HL-60 (cell line): ENCODE data around the gene SNRPA1.

Experiments
- DNase-seq, 2 experiments: peaks; one replicate each; pipeline ENCODE4 v3.0.0-alpha.2; 2010 to 2020; ENCODE audit warnings: low read depth in 1 of 2, low spot score in 1 of 2
- H3K27ac ChIP-seq: fragments of 250-450 bp; sonication (Bioruptor Pico); replicated peaks from 2 replicates; pipeline ENCODE4 v1.5.1; 2020; ENCODE audit warnings: mild to moderate bottlenecking, moderate library complexity
- H3K27me3 ChIP-seq: fragments of 250-450 bp; sonication (Bioruptor Pico); 2 replicates; pipeline ENCODE4 v1.5.1; 2021; ENCODE audit warnings: mild to moderate bottlenecking, moderate library complexity; ENCODE audit not compliant: insufficient read depth, poor library complexity, severe bottlenecking
- H3K4me3 ChIP-seq: replicated peaks from 2 replicates; pipeline ENCODE4 v1.5.1; 2011; ENCODE audit warnings: mild to moderate bottlenecking, control low read depth, low read length; ENCODE audit not compliant: insufficient read depth
- CTCF ChIP-seq: IDR thresholded peaks from one replicate; pipeline ENCODE4 v1.5.1; 2011; ENCODE audit warnings: low read length, control low read depth, inconsistent platforms; ENCODE audit not compliant: insufficient read depth
- GABPA ChIP-seq: IDR thresholded peaks from 2 replicates; pipeline ENCODE4 v1.6.1; 2012; ENCODE audit warnings: low read depth
- POLR2AphosphoS5 ChIP-seq: IDR thresholded peaks from 2 replicates; pipeline ENCODE4 v1.6.1; 2012; ENCODE audit warnings: low read depth
- REST ChIP-seq: IDR thresholded peaks from 2 replicates; pipeline ENCODE4 v1.6.1; 2012; ENCODE audit warnings: low read depth; ENCODE audit not compliant: insufficient replicate concordance
- SPI1 ChIP-seq: IDR thresholded peaks from 2 replicates; pipeline ENCODE4 v1.6.1; 2012; ENCODE audit warnings: low read depth, mild to moderate bottlenecking, borderline replicate concordance

SNRPA1 gene

GRCh38 chr15:101246824-101247745, 48.0 kb downstream of the SNRPA1 start:
- TF ChIP-seq SPI1: no peak
- TF ChIP-seq POLR2AphosphoS5: no peak
- TF ChIP-seq GABPA: no peak
- TF ChIP-seq REST: no peak
- no peak for TF ChIP-seq CTCF
- no peaks in the 10 kb centered on the region for H3K27me3 ChIP-seq
- no peak for DNase-seq
- peak overlapping the region; percentile 5 for H3K4me3 ChIP-seq
- H3K27ac ChIP-seq: peak overlapping the region; percentile 83

GRCh38 chr15:101246391-101246790, 48.7 kb downstream of the SNRPA1 start:
- Histone ChIP-seq H3K27me3 (no peaks in the 10 kb centered on the region), H3K4me3 (no peak overlapping the region), H3K27ac (peak overlapping the region; percentile 83)
- no peak for DNase-seq
- no peak for TF ChIP-seq GABPA

GRCh38 chr15:101244889-101245668, 50.0 kb downstream of the SNRPA1 start:
- TF ChIP-seq CTCF: no peak
- peak; percentile 10; the same call in 1 of the 2 replicates for TF ChIP-seq POLR2AphosphoS5
- H3K27me3 ChIP-seq: no peaks in the 10 kb centered on the region
- H3K27ac ChIP-seq: peak overlapping the region; percentile 83
- peak overlapping the region; percentile 20 for H3K4me3 ChIP-seq
- DNase-seq: no peak

- H3K27me3 ChIP-seq: no peaks in the 10 kb centered on the region
- H3K27ac ChIP-seq: peak overlapping the region; percentile 83
- TF ChIP-seq GABPA (no peak), SPI1 (no peak), CTCF (no peak), POLR2AphosphoS5 (no peak), REST (no peak)
- H3K4me3 ChIP-seq: peak overlapping the region; percentile 20
- peak in 1 of 2 experiments; percentile 49 for DNase-seq
Observed at GRCh38 chr15:101244036-101244781, 50.8 kb downstream of the SNRPA1 start.
